Measurements from ENCODE around the gene SCARF2.
A peak's percentile ranks its signal among the peaks of the same experiment; 100 is the strongest.

SCARF2 gene

DNA sequence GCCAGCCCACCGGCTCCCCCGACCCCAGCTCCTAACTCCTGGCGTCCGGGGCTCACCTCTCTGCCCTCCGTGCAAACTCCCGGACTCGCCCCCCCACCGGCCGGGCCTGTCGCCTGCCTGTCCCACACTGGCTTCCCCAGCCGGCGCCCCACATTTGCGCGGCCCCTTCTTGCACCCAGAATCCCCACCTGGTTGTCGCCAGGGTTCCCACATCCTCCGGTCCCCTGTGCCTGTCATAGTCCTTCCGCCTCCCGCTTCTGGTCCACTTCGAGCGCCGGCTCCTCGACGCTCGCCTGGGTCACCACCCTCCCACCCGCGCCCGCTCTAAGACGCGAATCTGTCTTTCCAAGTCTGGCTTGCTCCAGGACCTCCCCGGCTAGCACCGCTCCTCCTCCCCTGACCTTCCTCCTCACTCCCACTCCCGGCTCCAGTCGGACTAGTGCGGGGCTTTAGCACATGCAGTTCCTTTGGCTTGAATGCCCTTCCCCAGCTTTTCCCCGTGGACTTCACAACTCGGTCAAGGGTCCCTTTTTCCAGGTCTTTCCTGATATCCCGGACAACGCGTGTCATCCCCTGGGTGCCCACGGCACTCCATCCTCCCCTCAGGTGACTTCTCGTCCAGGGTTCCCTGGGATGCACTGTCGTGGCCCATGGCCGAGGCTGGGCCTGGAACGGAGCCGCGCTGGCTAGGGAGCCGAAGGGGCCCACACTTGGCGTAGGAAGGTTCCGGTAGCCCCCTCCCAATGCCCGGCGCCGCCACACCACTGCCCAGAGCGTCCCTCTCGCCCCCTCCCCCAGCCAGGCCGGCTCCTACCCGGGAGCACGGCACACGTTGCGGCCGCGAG lies 635 bp downstream of the SCARF2 start:
- TF ChIP-seq, protein P1, sequence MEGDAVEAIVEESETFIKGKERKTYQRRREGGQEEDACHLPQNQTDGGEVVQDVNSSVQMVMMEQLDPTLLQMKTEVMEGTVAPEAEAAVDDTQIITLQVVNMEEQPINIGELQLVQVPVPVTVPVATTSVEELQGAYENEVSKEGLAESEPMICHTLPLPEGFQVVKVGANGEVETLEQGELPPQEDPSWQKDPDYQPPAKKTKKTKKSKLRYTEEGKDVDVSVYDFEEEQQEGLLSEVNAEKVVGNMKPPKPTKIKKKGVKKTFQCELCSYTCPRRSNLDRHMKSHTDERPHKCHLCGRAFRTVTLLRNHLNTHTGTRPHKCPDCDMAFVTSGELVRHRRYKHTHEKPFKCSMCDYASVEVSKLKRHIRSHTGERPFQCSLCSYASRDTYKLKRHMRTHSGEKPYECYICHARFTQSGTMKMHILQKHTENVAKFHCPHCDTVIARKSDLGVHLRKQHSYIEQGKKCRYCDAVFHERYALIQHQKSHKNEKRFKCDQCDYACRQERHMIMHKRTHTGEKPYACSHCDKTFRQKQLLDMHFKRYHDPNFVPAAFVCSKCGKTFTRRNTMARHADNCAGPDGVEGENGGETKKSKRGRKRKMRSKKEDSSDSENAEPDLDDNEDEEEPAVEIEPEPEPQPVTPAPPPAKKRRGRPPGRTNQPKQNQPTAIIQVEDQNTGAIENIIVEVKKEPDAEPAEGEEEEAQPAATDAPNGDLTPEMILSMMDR (IDR thresholded peaks at IDR 0.05; ENCODE audit: control insufficient read depth, extremely low read depth, insufficient read depth): no peak
- H3K4me3 ChIP-seq (ENCODE audit: low read depth, low read length): peak overlapping the region; percentile 46
- no peak for DNase-seq (ENCODE audit: low read depth)

DNA sequence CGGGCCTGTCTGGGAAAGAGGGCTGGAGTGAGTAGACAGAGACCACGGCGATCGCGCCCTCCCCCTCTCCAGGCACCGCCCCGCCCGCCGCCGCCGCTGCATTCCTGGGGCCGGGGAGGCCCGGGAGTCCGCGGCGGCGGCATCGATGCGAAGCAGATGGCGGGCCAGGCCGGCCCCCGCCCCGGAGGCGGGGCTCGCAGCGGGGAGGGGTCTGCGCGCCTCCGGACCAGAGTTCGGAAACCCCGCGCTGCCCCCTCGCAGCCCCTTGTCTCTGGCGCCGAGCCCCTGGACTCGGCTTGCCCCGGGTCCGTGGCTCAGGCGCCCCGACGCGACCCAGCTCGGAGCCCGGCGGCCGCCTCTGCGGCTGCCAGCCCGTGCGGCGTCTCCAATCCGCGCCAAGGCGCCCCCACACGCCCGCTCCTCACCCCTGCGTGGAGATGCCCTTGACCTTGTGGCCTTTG lies 1.3 kb downstream of the SCARF2 start:
- DNase-seq (ENCODE audit: low read depth): no peak
- TF ChIP-seq, protein P1 (IDR thresholded peaks at IDR 0.05; ENCODE audit: control insufficient read depth, extremely low read depth, insufficient read depth): no peak
- H3K4me3 ChIP-seq (ENCODE audit: low read depth, low read length): no peak overlapping the region

DNA sequence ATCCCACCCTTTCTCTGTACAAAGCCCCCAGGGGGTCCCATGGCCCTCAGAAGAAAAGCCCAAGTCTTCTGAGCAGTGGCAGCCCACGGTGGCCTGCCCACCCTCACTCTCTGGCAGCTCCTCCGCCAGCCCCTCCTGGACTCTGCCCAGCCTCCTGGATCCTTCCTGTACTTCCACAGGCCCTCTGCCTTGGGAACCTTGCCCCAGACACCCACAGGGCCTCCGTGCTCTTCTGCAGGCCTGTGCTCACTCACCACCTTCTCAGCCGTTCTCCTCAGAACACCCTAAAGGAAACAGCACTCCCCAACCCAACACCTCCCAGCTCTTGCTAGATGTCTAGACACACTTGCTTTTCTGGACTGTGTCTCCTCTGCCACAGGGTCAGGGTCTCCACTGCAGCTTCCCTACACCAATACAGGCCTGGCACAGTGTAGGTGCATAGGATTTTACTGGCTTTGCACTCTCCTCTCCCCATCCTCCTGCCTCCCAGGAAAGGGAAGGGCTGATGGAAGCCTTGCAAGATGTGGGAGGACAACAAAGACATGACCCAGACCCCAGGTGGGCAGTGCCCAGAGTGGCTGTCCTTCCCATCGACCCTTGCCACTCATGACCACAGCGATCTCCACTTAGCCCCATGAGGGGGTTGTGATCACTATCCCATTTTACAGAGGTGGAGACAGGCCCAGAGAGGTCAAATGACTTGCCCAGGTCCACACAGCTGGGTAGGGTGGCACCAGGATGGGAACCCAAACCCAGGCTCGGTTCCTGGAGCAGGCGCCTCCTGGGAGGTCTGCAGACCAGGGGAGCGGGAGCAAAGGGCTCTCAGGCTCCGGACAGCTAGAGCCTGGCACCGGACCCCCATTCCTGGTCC lies 2.0 kb downstream of the SCARF2 start:
- no peak for DNase-seq (ENCODE audit: low read depth)
- H3K4me3 ChIP-seq (ENCODE audit: low read depth, low read length): no peak overlapping the region
- TF ChIP-seq, protein P1 (IDR thresholded peaks at IDR 0.05; ENCODE audit: control insufficient read depth, extremely low read depth, insufficient read depth): no peak

DNA sequence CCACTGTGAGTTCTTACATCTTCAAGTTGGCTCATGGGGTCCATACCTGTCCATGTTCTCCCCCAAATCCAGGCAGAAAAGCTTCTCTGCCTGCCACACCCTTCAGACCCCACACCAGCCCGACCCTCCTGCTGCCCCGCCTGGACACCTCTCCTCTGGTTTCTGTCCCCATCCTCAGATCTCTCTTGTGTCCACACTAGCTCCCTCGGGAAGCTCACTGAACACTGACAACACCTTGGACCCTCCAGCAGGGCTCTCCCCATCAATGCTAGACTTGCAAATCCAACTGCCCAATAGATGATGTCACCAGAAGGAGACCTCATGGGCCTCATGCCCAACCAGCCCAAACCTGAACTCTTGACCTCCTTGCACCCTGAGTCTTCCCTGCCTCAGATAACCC lies 2.9 kb downstream of the SCARF2 start:
- TF ChIP-seq, protein P1 (IDR thresholded peaks at IDR 0.05; ENCODE audit: control insufficient read depth, extremely low read depth, insufficient read depth): no peak
- DNase-seq (ENCODE audit: low read depth): no peak

DNA sequence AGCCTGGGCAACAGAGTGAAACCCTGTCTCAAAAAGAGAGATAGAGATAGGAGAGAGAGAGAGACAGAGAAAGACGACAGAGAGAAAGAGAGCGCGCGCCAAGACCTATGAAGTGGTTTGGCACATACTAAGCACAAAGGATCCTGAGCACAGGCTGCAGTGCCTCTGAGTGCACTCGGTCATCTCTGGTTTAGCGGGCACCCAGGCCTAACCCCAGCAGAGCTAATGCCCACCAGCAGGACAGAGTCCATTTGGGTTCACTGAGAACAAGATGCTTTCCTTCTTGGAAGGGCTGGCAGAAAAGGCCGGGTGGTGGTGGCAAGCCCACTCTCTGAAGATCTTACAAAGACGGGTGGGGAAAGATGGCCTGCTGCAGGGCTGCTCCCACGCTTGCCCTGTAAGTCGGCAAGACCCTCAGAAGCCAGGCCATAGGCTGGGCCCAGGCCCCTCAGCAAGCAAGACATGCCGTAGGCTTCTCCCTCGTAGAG lies 3.3 kb downstream of the SCARF2 start:
- TF ChIP-seq, protein P1 (IDR thresholded peaks at IDR 0.05; ENCODE audit: control insufficient read depth, extremely low read depth, insufficient read depth): no peak
- no peak overlapping the region for H3K4me3 ChIP-seq (ENCODE audit: low read depth, low read length)
- no peak for DNase-seq (ENCODE audit: low read depth)

More for the DNA sequence above, 2.9 kb downstream of the SCARF2 start:
- H3K4me3 ChIP-seq (ENCODE audit: low read depth, low read length): no peak overlapping the region

DNA sequence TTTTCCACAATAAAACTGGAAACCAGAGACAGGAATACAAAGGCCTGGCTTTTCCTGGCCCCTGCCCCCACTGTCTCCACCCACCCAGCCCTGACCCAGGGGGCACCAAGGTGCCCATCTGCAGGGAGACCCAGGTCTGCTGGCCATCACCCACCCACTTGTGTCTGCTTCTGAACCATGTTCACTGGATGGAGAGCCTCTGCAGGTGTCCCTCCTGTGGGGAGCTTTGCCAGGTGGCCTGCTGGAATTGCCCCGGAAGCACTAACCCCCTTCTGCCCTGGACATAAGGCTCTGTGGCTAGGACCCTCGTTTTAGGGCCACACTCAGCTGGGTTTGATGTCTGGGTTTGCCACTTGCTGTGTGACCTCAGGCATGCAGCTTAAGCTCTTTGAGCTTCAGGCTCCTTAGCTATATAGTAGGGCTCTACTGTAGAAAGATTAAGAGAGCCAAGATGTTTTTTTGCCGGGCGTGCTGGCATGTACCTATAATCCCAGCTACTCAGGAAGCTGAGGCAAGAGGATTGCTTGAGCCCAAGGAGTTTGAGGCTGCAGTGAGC lies 3.9 kb downstream of the SCARF2 start:
- no peak for DNase-seq (ENCODE audit: low read depth)
- no peak overlapping the region for H3K4me3 ChIP-seq (ENCODE audit: low read depth, low read length)
- TF ChIP-seq, protein P1 (IDR thresholded peaks at IDR 0.05; ENCODE audit: control insufficient read depth, extremely low read depth, insufficient read depth): no peak

Data from LNCaP clone FGC (cell line).